Endothelial cell of umbilical vein (primary cell): ENCODE measurements around the gene GAA.

Experiments used
- EZH2 ChIP-seq: IDR thresholded peaks from 2 replicates; pipeline ENCODE4 v1.6.1; 2012; ENCODE audit warnings: borderline replicate concordance, low read depth, mild to moderate bottlenecking, moderate library complexity, low read length, inconsistent platforms; ENCODE audit not compliant: severe bottlenecking
- GATA2 ChIP-seq: IDR thresholded peaks from 2 replicates; pipeline ENCODE4 v1.7.0; 2011; ENCODE audit warnings: low read depth, mild to moderate bottlenecking, moderate library complexity, mixed read lengths, low read length; ENCODE audit not compliant: insufficient read length, insufficient read depth
- JUN ChIP-seq: IDR thresholded peaks from 2 replicates; pipeline ENCODE4 v1.6.1; 2011; ENCODE audit warnings: borderline replicate concordance, low read depth; ENCODE audit not compliant: insufficient read length, insufficient read depth
- MAX ChIP-seq: IDR thresholded peaks from 2 replicates; pipeline ENCODE4 v1.6.1; 2011; ENCODE audit not compliant: insufficient read depth, insufficient read length
- MYC ChIP-seq: IDR thresholded peaks from one replicate; pipeline ENCODE4 v1.6.1; 2011; ENCODE audit warnings: mild to moderate bottlenecking, low read depth, low read length
- POLR2A ChIP-seq: IDR thresholded peaks from 2 replicates; pipeline ENCODE4 v1.6.1; 2012; ENCODE audit warnings: low read depth, mild to moderate bottlenecking, control low read depth, low read length
- POLR2AphosphoS5 ChIP-seq: IDR thresholded peaks from 2 replicates; pipeline ENCODE4 v1.6.1; 2012; ENCODE audit warnings: low read depth, mild to moderate bottlenecking, control low read depth, low read length, moderate library complexity; ENCODE audit not compliant: insufficient read depth
- TF ChIP-seq, protein P1 (sequence below), 2 donors: IDR thresholded peaks; 1 replicate in 1 of 2; 2 replicates in 1 of 2; pipeline ENCODE4 v1.5.1; 2011; ENCODE audit warnings: low read length in 2 of 2, mild to moderate bottlenecking in 2 of 2, moderate library complexity in 2 of 2, control low read depth in 1 of 2, inconsistent platforms in 1 of 2, low read depth in 1 of 2; ENCODE audit not compliant: insufficient read depth in 1 of 2; ENCODE audit errors: extremely low read depth in 1 of 2

- TF ChIP-seq POLR2A (no peak), MYC (no peak), EZH2 (no peak), POLR2AphosphoS5 (no peak), JUN (no peak), GATA2 (no peak), MAX (no peak)
- TF ChIP-seq, protein P1, sequence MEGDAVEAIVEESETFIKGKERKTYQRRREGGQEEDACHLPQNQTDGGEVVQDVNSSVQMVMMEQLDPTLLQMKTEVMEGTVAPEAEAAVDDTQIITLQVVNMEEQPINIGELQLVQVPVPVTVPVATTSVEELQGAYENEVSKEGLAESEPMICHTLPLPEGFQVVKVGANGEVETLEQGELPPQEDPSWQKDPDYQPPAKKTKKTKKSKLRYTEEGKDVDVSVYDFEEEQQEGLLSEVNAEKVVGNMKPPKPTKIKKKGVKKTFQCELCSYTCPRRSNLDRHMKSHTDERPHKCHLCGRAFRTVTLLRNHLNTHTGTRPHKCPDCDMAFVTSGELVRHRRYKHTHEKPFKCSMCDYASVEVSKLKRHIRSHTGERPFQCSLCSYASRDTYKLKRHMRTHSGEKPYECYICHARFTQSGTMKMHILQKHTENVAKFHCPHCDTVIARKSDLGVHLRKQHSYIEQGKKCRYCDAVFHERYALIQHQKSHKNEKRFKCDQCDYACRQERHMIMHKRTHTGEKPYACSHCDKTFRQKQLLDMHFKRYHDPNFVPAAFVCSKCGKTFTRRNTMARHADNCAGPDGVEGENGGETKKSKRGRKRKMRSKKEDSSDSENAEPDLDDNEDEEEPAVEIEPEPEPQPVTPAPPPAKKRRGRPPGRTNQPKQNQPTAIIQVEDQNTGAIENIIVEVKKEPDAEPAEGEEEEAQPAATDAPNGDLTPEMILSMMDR (IDR thresholded peaks at IDR 0.05; ENCODE audit: extremely low read depth in 1 of 2, insufficient read depth in 1 of 2, low read depth in 1 of 2, low read length in 2 of 2), result no peak
Measured at GRCh38 chr17:80113033-80113484, 11.7 kb downstream of the GAA start.
